ENCODE measurements around the gene SLC36A2.

DNA sequence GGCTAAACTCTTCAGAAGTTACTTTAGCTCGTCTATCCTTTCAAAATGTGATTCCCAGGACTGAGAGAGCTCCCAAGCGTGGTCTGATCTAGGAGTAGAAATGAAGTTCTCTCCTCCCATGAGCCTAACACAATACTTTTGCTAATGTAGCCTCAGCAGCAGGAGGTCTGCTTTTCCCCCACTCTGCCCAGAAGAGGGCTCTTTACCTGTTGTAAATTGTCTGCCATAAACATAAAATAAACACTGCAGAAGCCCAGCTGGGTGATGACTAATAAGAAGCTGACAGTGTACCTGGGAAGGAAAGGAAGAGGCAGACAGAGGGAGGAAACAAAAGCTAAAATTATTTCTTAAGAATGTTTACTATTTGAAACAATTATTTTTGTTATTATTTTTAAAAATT is 59.2 kb downstream of the SLC36A2 start:
- TF ChIP-seq POLR2A (IDR thresholded peaks at IDR 0.05) = no peak
- TF ChIP-seq, protein P1, sequence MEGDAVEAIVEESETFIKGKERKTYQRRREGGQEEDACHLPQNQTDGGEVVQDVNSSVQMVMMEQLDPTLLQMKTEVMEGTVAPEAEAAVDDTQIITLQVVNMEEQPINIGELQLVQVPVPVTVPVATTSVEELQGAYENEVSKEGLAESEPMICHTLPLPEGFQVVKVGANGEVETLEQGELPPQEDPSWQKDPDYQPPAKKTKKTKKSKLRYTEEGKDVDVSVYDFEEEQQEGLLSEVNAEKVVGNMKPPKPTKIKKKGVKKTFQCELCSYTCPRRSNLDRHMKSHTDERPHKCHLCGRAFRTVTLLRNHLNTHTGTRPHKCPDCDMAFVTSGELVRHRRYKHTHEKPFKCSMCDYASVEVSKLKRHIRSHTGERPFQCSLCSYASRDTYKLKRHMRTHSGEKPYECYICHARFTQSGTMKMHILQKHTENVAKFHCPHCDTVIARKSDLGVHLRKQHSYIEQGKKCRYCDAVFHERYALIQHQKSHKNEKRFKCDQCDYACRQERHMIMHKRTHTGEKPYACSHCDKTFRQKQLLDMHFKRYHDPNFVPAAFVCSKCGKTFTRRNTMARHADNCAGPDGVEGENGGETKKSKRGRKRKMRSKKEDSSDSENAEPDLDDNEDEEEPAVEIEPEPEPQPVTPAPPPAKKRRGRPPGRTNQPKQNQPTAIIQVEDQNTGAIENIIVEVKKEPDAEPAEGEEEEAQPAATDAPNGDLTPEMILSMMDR (IDR thresholded peaks at IDR 0.05) = no peak

Measured in adrenal gland (tissue), 5 donors.